PC-9 (cell line): ENCODE results near the gene SLC43A3. TPM values are rescaled to one million over a fixed set of nuclear protein-coding genes. Genes with fewer than 3 reads are reported as not detected.

Experiments used
- BruUV-seq: library from RNA; stranded (reverse); fragments of 400-500 nt; replicated peaks from 2 replicates; lab custom pipeline; 2021; lab: Mats Ljungman, UMichigan
- CTCF ChIA-PET: fragments of 300-600 bp; sonication (Branson Sonifier 250); formaldehyde crosslinking; loops from one replicate; lab custom pipeline; 2022; ENCODE audit warnings: antibody characterized with exemption; lab: Charles Lee
- POLR2A ChIA-PET: fragments of 300-600 bp; sonication (Branson Sonifier 250); formaldehyde crosslinking; loops from one replicate; lab custom pipeline; 2022; ENCODE audit warnings: antibody characterized with exemption; ENCODE audit not compliant: unreplicated experiment; lab: Charles Lee
- DNase-seq, 2 experiments: peaks; one replicate each; pipeline versions ENCODE4 v3.0.0 to v3.0.0-alpha.2; 2015 to 2022; ENCODE audit warnings: mixed read lengths in 1 of 2
- H2AFZ ChIP-seq: fragments of 200-600 bp; sonication (generic); 2 replicates; pipeline ENCODE4 v1.8.1; 2017; ENCODE audit warnings: antibody characterized with exemption
- H3F3A ChIP-seq: fragments of 200-600 bp; sonication (generic); 2 replicates; pipeline ENCODE4 v1.8.1; 2017; ENCODE audit warnings: antibody characterized with exemption, mild to moderate bottlenecking, low read depth; ENCODE audit not compliant: insufficient read depth
- H3K27ac ChIP-seq: fragments of 200-600 bp; sonication (generic); 2 replicates; pipeline ENCODE4 v1.6.1; 2016; ENCODE audit warnings: mixed run types
- H3K27me3 ChIP-seq: fragments of 200-600 bp; sonication (generic); 2 replicates; pipeline ENCODE4 v1.6.1; 2016; ENCODE audit warnings: low read depth, mixed run types; ENCODE audit not compliant: insufficient read depth
- H3K36me3 ChIP-seq: fragments of 200-600 bp; sonication (generic); 2 replicates; pipeline ENCODE4 v1.6.1; 2016; ENCODE audit warnings: low read depth, mixed run types
- H3K4me1 ChIP-seq: fragments of 200-600 bp; sonication (generic); replicated peaks from 2 replicates; pipeline ENCODE4 v1.6.1; 2016; ENCODE audit warnings: mixed run types; ENCODE audit not compliant: insufficient read depth
- H3K4me2 ChIP-seq: fragments of 200-600 bp; sonication (generic); 2 replicates; pipeline ENCODE4 v1.6.1; 2017; ENCODE audit warnings: mixed run types
- H3K4me3 ChIP-seq: fragments of 200-600 bp; sonication (generic); 2 replicates; pipeline ENCODE4 v1.6.1; 2016; ENCODE audit warnings: mixed run types
- H3K79me2 ChIP-seq: fragments of 200-600 bp; sonication (generic); 2 replicates; pipeline ENCODE4 v1.6.1; 2017; ENCODE audit warnings: low read depth, mixed run types
- H3K9me2 ChIP-seq: fragments of 200-600 bp; sonication (generic); 2 replicates; pipeline ENCODE4 v1.8.1; 2017; ENCODE audit warnings: mild to moderate bottlenecking; ENCODE audit not compliant: insufficient read depth
- H3K9me3 ChIP-seq: fragments of 200-600 bp; sonication (generic); 2 replicates; pipeline ENCODE4 v1.8.1; 2016; ENCODE audit warnings: low read depth; ENCODE audit not compliant: insufficient read depth
- H4K20me1 ChIP-seq: fragments of 200-600 bp; sonication (generic); 2 replicates; pipeline ENCODE4 v1.8.1; 2017; ENCODE audit not compliant: insufficient read depth
- CTCF ChIP-seq: fragments of 200-600 bp; sonication (generic); conservative IDR thresholded peaks from 2 replicates; pipeline ENCODE4 v1.6.1; 2017; ENCODE audit warnings: mixed run types, antibody characterized with exemption, mild to moderate bottlenecking, moderate library complexity
- EZH2 ChIP-seq: fragments of 200-600 bp; sonication (generic); IDR thresholded peaks from 2 replicates; pipeline ENCODE4 v1.8.0; 2017; ENCODE audit warnings: antibody characterized with exemption, low read depth
- intact Hi-C: fragments of 100-400 bp; cut with micrococcal nuclease; formaldehyde crosslinking; loops from one replicate; pipeline ENCODE4 v1.10.0; 2022; ENCODE audit not compliant: unreplicated experiment
- total RNA-seq: library from RNA; stranded (reverse); gene quantifications from 2 replicates; pipeline ENCODE4 v1.2.3, GENCODE V29; 2021

The SLC43A3 gene
- total RNA-seq, 1 experiment from 2014 or later, result 41.3 TPM

- Histone ChIP-seq H4K20me1 (no peaks in the 10 kb centered on the region), H3F3A (no peaks in the 10 kb centered on the region), H2AFZ (no peak overlapping the region), H3K4me2 (no peak overlapping the region), H3K4me1 (no peaks in the 10 kb centered on the region), H3K27ac (no peak overlapping the region), H3K9me3 (no peaks in the 10 kb centered on the region), H3K9me2 (no peaks in the 10 kb centered on the region), H3K79me2 (no peaks in the 10 kb centered on the region), H3K27me3 (peaks cover 99% of the 10 kb centered on the region), H3K36me3 (no peaks in the 10 kb centered on the region), H3K4me3 (no peak overlapping the region)
- POLR2A ChIA-PET, result interaction anchor here (0.6 kb wide), 1 partner anchor 259 kb away, joined by 3 read pairs; the partner anchor contains the start of gene YPEL4
- CTCF ChIA-PET, result no interaction called here
- intact Hi-C loops, result no loop called here
- no peak for TF ChIP-seq EZH2
- no peak for TF ChIP-seq CTCF
- no TSS peak for BruUV-seq
- DNase-seq, result peak in 1 of 2 experiments; percentile 1
Measured at GRCh38 chr11:57391111-57391510, 35.8 kb downstream of the SLC43A3 start.

- Histone ChIP-seq H3K4me1 (no peaks in the 10 kb centered on the region), H3K79me2 (no peaks in the 10 kb centered on the region), H3K9me2 (no peaks in the 10 kb centered on the region), H3F3A (no peaks in the 10 kb centered on the region), H2AFZ (no peak within 1 kb of the TSS), H3K27me3 (peaks cover 99% of the 10 kb centered on the region), H3K36me3 (no peaks in the 10 kb centered on the region), H3K9me3 (no peaks in the 10 kb centered on the region), H3K4me3 (no peak within 1 kb of the TSS), H3K27ac (no peak within 1 kb of the TSS), H4K20me1 (no peaks in the 10 kb centered on the region), H3K4me2 (no peak within 1 kb of the TSS)
- intact Hi-C loops, result no loop called here
- no peak for DNase-seq
- ChIA-PET CTCF (no interaction called here), POLR2A (no interaction called here)
- TF ChIP-seq CTCF (no peak), EZH2 (no peak)
- no TSS peak for BruUV-seq
Measured at GRCh38 chr11:57390535-57390934, 36.4 kb downstream of the SLC43A3 start, which contains the start of gene PRG2. Gene PRG2, minus strand, starts transcription at chr11:57390650. Its CDS starts 706 bp downstream, at chr11:57389944.

GRCh38 chr11:57387289-57388030, 39.5 kb downstream of the SLC43A3 start:
- no peaks in the 10 kb centered on the region for H3K36me3 ChIP-seq
- no peaks in the 10 kb centered on the region for H3K4me1 ChIP-seq
- H3K4me2 ChIP-seq, result no peak overlapping the region
- H3K27me3 ChIP-seq, result peaks cover 99% of the 10 kb centered on the region
- H4K20me1 ChIP-seq, result no peaks in the 10 kb centered on the region
- no TSS peak for BruUV-seq
- intact Hi-C loops, result no loop called here
- no peak overlapping the region for H3K27ac ChIP-seq
- H3K4me3 ChIP-seq, result no peak overlapping the region
- H3F3A ChIP-seq, result no peaks in the 10 kb centered on the region
- H3K9me2 ChIP-seq, result no peaks in the 10 kb centered on the region
- no peak overlapping the region for H2AFZ ChIP-seq
- TF ChIP-seq EZH2, result no peak
- no peak for TF ChIP-seq CTCF
- ChIA-PET POLR2A (no interaction called here), CTCF (no interaction called here)
- no peaks in the 10 kb centered on the region for H3K9me3 ChIP-seq
- DNase-seq, result no peak
- H3K79me2 ChIP-seq, result no peaks in the 10 kb centered on the region
